Forelimb muscle (tissue), 1 donor: ENCODE data around the gene KCNIP4. TPM values are rescaled to one million over a fixed set of nuclear protein-coding genes. Genes with fewer than 3 reads are reported as not detected.

Experiments used
- DNase-seq: peaks from one replicate; pipeline ENCODE4 v3.0.0-alpha.2; 2013; ENCODE audit warnings: low read depth
- polyA plus RNA-seq: library from polyadenylated mRNA; unstranded; fragments of 120-200 nt; gene quantifications from one replicate; pipeline ENCODE4 v1.2.1, GENCODE V29; 2013; ENCODE audit not compliant: insufficient read length

KCNIP4 gene
- polyA plus RNA-seq, 1 donor, result 0.97 TPM

- DNase-seq, result no peak
These were observed 994.0 kb downstream of the KCNIP4 start for GRCh38 chr4:20954541-20954940.

GRCh38 chr4:20944961-20945360, 1003.6 kb downstream of the KCNIP4 start:
- no peak for DNase-seq

GRCh38 chr4:20944451-20944850, 1004.1 kb downstream of the KCNIP4 start:
- DNase-seq, result no peak

GRCh38 chr4:20938204-20938603, 1010.4 kb downstream of the KCNIP4 start:
- no peak for DNase-seq

GRCh38 chr4:20926529-20926928, 1022.0 kb downstream of the KCNIP4 start:
- DNase-seq, result no peak

GRCh38 chr4:20925176-20925575, 1023.4 kb downstream of the KCNIP4 start:
- no peak for DNase-seq

- no peak for DNase-seq
These were observed 1025.6 kb downstream of the KCNIP4 start for GRCh38 chr4:20922962-20923361.

GRCh38 chr4:20916106-20916505, 1032.5 kb downstream of the KCNIP4 start:
- no peak for DNase-seq

GRCh38 chr4:20904966-20905365, 1043.6 kb downstream of the KCNIP4 start:
- no peak for DNase-seq

- no peak for DNase-seq
These were observed 1046.7 kb downstream of the KCNIP4 start for GRCh38 chr4:20901851-20902250.

GRCh38 chr4:20899591-20899990, 1049.0 kb downstream of the KCNIP4 start:
- no peak for DNase-seq

GRCh38 chr4:20895988-20896387, 1052.6 kb downstream of the KCNIP4 start:
- DNase-seq, result no peak

- DNase-seq, result no peak
These were observed 1053.4 kb downstream of the KCNIP4 start for GRCh38 chr4:20895208-20895607.

GRCh38 chr4:20890761-20891160, 1057.8 kb downstream of the KCNIP4 start:
- no peak for DNase-seq

- no peak for DNase-seq
These were observed 1058.7 kb downstream of the KCNIP4 start for GRCh38 chr4:20889901-20890300.

- no peak for DNase-seq
These were observed 1064.9 kb downstream of the KCNIP4 start for GRCh38 chr4:20883677-20884076.

GRCh38 chr4:20883231-20883630, 1065.3 kb downstream of the KCNIP4 start:
- no peak for DNase-seq

GRCh38 chr4:20882500-20882899, 1066.1 kb downstream of the KCNIP4 start:
- DNase-seq, result no peak

GRCh38 chr4:20881658-20882057, 1066.9 kb downstream of the KCNIP4 start:
- no peak for DNase-seq

- no peak for DNase-seq
These were observed 1069.8 kb downstream of the KCNIP4 start for GRCh38 chr4:20878806-20879205.

- DNase-seq, result no peak
These were observed 1078.1 kb downstream of the KCNIP4 start for GRCh38 chr4:20870436-20870835.

GRCh38 chr4:20868108-20868507, 1080.5 kb downstream of the KCNIP4 start:
- DNase-seq, result no peak

GRCh38 chr4:20860878-20861277, 1087.7 kb downstream of the KCNIP4 start:
- no peak for DNase-seq

GRCh38 chr4:20859097-20859781, 1089.3 kb downstream of the KCNIP4 start:
- DNase-seq, result no peak
